ENCODE results near the gene ADAM15.

ADAM15 gene

GRCh38 chr1:155007251-155007828, 43.8 kb upstream of the ADAM15 start:
- Histone ChIP-seq H3K36me3 (ENCODE audit: control insufficient read depth, insufficient read depth, low read length) (no peaks in the 10 kb centered on the region), H3K27me3 (ENCODE audit: control insufficient read depth, insufficient read depth, low read length) (no peaks in the 10 kb centered on the region), H3K4me1 (ENCODE audit: control insufficient read depth, insufficient read depth, low read length) (peaks cover 79% of the 10 kb centered on the region), H3K9ac (ENCODE audit: low read length) (peak overlapping the region; percentile 69), H3K4me3 (ENCODE audit: low read length) (no peak overlapping the region), H3K9me3 (ENCODE audit: control insufficient read depth, low read length) (no peaks in the 10 kb centered on the region)

GRCh38 chr1:155008015-155008941, 42.8 kb upstream of the ADAM15 start:
- Histone ChIP-seq H3K4me1 (ENCODE audit: control insufficient read depth, insufficient read depth, low read length) (peaks cover 88% of the 10 kb centered on the region), H3K9ac (ENCODE audit: low read length) (peak overlapping the region; percentile 69)

GRCh38 chr1:155009221-155009711, 41.9 kb upstream of the ADAM15 start:
- no peaks in the 10 kb centered on the region for H3K9me3 ChIP-seq (ENCODE audit: control insufficient read depth, low read length)
- H3K27me3 ChIP-seq (ENCODE audit: control insufficient read depth, insufficient read depth, low read length): no peaks in the 10 kb centered on the region
- H3K9ac ChIP-seq (ENCODE audit: low read length): peak overlapping the region; percentile 69
- H3K36me3 ChIP-seq (ENCODE audit: control insufficient read depth, insufficient read depth, low read length): peaks cover 2% of the 10 kb centered on the region
- H3K4me1 ChIP-seq (ENCODE audit: control insufficient read depth, insufficient read depth, low read length): peaks cover 93% of the 10 kb centered on the region
- no peak overlapping the region for H3K4me3 ChIP-seq (ENCODE audit: low read length)

More at GRCh38 chr1:155008015-155008941, 42.8 kb upstream of the ADAM15 start:
- no peak overlapping the region for H3K4me3 ChIP-seq (ENCODE audit: low read length)
- H3K36me3 ChIP-seq (ENCODE audit: control insufficient read depth, insufficient read depth, low read length): no peaks in the 10 kb centered on the region
- H3K9me3 ChIP-seq (ENCODE audit: control insufficient read depth, low read length): no peaks in the 10 kb centered on the region
- H3K27me3 ChIP-seq (ENCODE audit: control insufficient read depth, insufficient read depth, low read length): no peaks in the 10 kb centered on the region

- peaks cover 7% of the 10 kb centered on the region for H3K36me3 ChIP-seq (ENCODE audit: control insufficient read depth, insufficient read depth, low read length)
- no peaks in the 10 kb centered on the region for H3K27me3 ChIP-seq (ENCODE audit: control insufficient read depth, insufficient read depth, low read length)
- H3K9ac ChIP-seq (ENCODE audit: low read length): peak overlapping the region; percentile 69
- H3K9me3 ChIP-seq (ENCODE audit: control insufficient read depth, low read length): no peaks in the 10 kb centered on the region
- H3K4me3 ChIP-seq (ENCODE audit: low read length): no peak overlapping the region
- H3K4me1 ChIP-seq (ENCODE audit: control insufficient read depth, insufficient read depth, low read length): peaks cover 95% of the 10 kb centered on the region
Measured at GRCh38 chr1:155009742-155010141, 41.4 kb upstream of the ADAM15 start.

- H3K4me3 ChIP-seq (ENCODE audit: low read length): no peak overlapping the region
- H3K9ac ChIP-seq (ENCODE audit: low read length): peak overlapping the region; percentile 69
- peaks cover 8% of the 10 kb centered on the region for H3K36me3 ChIP-seq (ENCODE audit: control insufficient read depth, insufficient read depth, low read length)
Measured at GRCh38 chr1:155010211-155010918, 40.8 kb upstream of the ADAM15 start.

GRCh38 chr1:155011004-155011416, 40.1 kb upstream of the ADAM15 start:
- Histone ChIP-seq H3K9me3 (ENCODE audit: control insufficient read depth, low read length) (no peaks in the 10 kb centered on the region), H3K9ac (ENCODE audit: low read length) (peak overlapping the region; percentile 20), H3K36me3 (ENCODE audit: control insufficient read depth, insufficient read depth, low read length) (peaks cover 14% of the 10 kb centered on the region), H3K4me3 (ENCODE audit: low read length) (no peak overlapping the region), H3K27me3 (ENCODE audit: control insufficient read depth, insufficient read depth, low read length) (no peaks in the 10 kb centered on the region), H3K4me1 (ENCODE audit: control insufficient read depth, insufficient read depth, low read length) (peaks cover 90% of the 10 kb centered on the region)

More at GRCh38 chr1:155010211-155010918, 40.8 kb upstream of the ADAM15 start:
- H3K4me1 ChIP-seq (ENCODE audit: control insufficient read depth, insufficient read depth, low read length): peaks cover 90% of the 10 kb centered on the region
- no peaks in the 10 kb centered on the region for H3K9me3 ChIP-seq (ENCODE audit: control insufficient read depth, low read length)
- no peaks in the 10 kb centered on the region for H3K27me3 ChIP-seq (ENCODE audit: control insufficient read depth, insufficient read depth, low read length)

GRCh38 chr1:155011437-155012025, 39.6 kb upstream of the ADAM15 start:
- Histone ChIP-seq H3K9me3 (ENCODE audit: control insufficient read depth, low read length) (no peaks in the 10 kb centered on the region), H3K27me3 (ENCODE audit: control insufficient read depth, insufficient read depth, low read length) (no peaks in the 10 kb centered on the region), H3K4me3 (ENCODE audit: low read length) (no peak overlapping the region), H3K4me1 (ENCODE audit: control insufficient read depth, insufficient read depth, low read length) (peaks cover 89% of the 10 kb centered on the region), H3K36me3 (ENCODE audit: control insufficient read depth, insufficient read depth, low read length) (peaks cover 19% of the 10 kb centered on the region), H3K9ac (ENCODE audit: low read length) (peak overlapping the region; percentile 20)

GRCh38 chr1:155012026-155012546, 39.0 kb upstream of the ADAM15 start:
- H3K9ac ChIP-seq (ENCODE audit: low read length): peak overlapping the region; percentile 27
- H3K9me3 ChIP-seq (ENCODE audit: control insufficient read depth, low read length): no peaks in the 10 kb centered on the region
- H3K36me3 ChIP-seq (ENCODE audit: control insufficient read depth, insufficient read depth, low read length): peaks cover 23% of the 10 kb centered on the region
- no peak overlapping the region for H3K4me3 ChIP-seq (ENCODE audit: low read length)
- no peaks in the 10 kb centered on the region for H3K27me3 ChIP-seq (ENCODE audit: control insufficient read depth, insufficient read depth, low read length)
- H3K4me1 ChIP-seq (ENCODE audit: control insufficient read depth, insufficient read depth, low read length): peaks cover 89% of the 10 kb centered on the region

GRCh38 chr1:155012776-155013602, 38.1 kb upstream of the ADAM15 start:
- Histone ChIP-seq H3K36me3 (ENCODE audit: control insufficient read depth, insufficient read depth, low read length) (peaks cover 23% of the 10 kb centered on the region), H3K9ac (ENCODE audit: low read length) (peak overlapping the region; percentile 27), H3K4me1 (ENCODE audit: control insufficient read depth, insufficient read depth, low read length) (peaks cover 87% of the 10 kb centered on the region), H3K9me3 (ENCODE audit: control insufficient read depth, low read length) (no peaks in the 10 kb centered on the region), H3K27me3 (ENCODE audit: control insufficient read depth, insufficient read depth, low read length) (no peaks in the 10 kb centered on the region), H3K4me3 (ENCODE audit: low read length) (no peak overlapping the region)

GRCh38 chr1:155013632-155014031, 37.5 kb upstream of the ADAM15 start:
- peaks cover 87% of the 10 kb centered on the region for H3K4me1 ChIP-seq (ENCODE audit: control insufficient read depth, insufficient read depth, low read length)

More at GRCh38 chr1:155013632-155014031, 37.5 kb upstream of the ADAM15 start:
- Histone ChIP-seq H3K9me3 (ENCODE audit: control insufficient read depth, low read length) (no peaks in the 10 kb centered on the region), H3K4me3 (ENCODE audit: low read length) (no peak overlapping the region), H3K27me3 (ENCODE audit: control insufficient read depth, insufficient read depth, low read length) (no peaks in the 10 kb centered on the region), H3K9ac (ENCODE audit: low read length) (no peak overlapping the region), H3K36me3 (ENCODE audit: control insufficient read depth, insufficient read depth, low read length) (peaks cover 23% of the 10 kb centered on the region)

Measured in mucosa of stomach (tissue), 1 donor.